ENCODE results near the gene ZNF180.
"Not testable (repeated sequence)": the region's sequence is repeated elsewhere in the genome, so short reads cannot be mapped to it uniquely, and the experiment has no call there.

Gene ZNF180

GRCh38 chr19:44499962-44500949 is at the start of gene ZNF180:
Gene ZNF180 (minus strand): TSS chr19:44500522. CDS start chr19:44497334, 3,188 bp downstream.
- DNase-seq (ENCODE audit: low read depth in 2 of 2) = peak; percentile 91 to 94

GRCh38 chr19:44549507-44549906 is 49.2 kb upstream of the ZNF180 start:
- DNase-seq (ENCODE audit: low read depth in 2 of 2) = no peak

GRCh38 chr19:44548736-44549135 is 48.4 kb upstream of the ZNF180 start:
- DNase-seq (ENCODE audit: low read depth in 2 of 2) = no peak

DNA sequence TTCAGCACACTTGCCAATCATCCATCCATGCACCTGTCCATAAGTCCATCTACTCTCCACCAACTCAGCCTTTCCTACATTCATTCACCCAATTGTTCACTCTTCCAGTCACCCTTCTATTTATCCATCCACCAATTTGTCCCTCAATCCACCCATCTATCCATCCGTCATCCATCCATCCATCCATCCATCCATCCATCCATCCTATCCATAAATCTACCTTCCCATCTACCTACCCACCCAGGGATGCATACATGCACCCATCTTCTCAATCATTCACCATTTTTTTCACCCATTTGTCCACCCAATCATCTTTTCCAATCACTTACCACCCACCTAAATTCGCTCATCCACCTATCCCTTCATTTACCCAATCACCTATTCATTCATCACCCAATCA is 43.7 kb upstream of the ZNF180 start:
- no peak for DNase-seq (ENCODE audit: low read depth in 2 of 2)

GRCh38 chr19:44542671-44543070 is 42.3 kb upstream of the ZNF180 start:
- no peak for DNase-seq (ENCODE audit: low read depth in 2 of 2)

DNA sequence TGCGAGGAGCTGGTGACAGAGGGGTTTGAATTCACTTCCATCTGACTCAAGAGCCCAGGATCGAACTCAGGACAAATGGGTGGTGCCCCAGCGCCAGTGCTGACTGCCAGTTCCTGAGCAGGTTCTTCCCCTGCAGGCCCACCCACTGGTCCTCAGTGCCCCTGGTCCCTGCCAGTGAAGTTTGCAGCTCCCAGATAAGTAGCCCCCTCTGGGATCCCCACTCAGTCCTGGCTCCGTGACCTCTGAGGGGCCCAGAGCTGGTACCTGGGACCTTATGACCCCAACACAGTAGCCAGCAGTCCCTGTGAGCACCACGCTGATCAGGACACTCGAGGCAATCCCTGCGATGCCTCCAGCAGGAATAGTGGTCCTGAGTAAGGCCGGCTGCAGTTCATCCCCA is 40.4 kb upstream of the ZNF180 start:
- no peak for DNase-seq (ENCODE audit: low read depth in 2 of 2)

DNA sequence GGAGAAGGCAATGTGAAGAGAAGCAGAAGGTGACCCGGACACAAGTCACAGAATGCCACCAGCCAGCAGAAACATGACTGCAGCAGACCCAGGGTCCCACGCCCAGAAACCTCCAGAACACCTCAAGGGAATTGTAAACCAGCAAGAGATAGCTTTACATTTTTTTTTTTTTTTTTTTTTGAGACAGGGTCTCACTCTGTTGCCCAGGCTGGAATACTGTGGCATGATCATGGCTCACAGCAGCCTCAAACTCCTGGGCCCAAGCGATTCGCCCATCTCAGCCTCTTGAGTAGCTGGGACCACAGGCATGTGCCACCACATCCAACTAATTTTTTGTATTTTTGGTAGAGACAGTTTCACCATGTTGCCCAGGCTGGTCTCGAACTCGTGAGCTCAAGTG is 39.7 kb upstream of the ZNF180 start:
- no peak for DNase-seq (ENCODE audit: low read depth in 2 of 2)

DNA sequence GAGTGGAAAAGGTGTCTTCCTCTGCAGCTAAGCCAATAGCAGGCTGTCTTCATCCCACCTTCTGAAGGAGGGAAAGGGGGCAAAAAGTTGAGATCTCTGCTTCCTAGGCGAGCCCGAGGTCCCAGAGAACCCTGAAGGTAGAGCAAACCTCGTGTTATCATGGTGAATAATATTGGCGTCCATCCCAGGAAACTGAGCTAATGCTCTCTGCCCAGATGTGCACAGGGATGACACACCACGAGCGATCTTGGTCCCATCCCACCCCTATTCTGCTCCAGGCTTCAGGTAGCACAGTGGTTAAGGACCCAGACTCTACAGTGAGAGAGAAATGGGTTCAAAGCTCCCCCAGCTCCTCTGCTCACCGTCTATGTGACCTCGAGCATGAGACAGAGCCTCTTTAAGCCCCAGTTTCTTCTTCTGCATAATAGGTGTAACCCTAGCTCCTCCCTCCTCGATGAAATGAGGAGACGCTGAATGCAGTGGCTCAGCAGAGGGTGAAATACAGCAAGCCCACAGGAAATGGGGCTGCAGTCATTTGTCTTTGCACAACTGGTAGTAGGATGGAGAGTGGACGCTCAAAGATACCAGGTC is 39.0 kb upstream of the ZNF180 start:
- no peak for DNase-seq (ENCODE audit: low read depth in 2 of 2)

- DNase-seq (ENCODE audit: low read depth in 2 of 2) = not testable (repeated sequence)
Observed at GRCh38 chr19:44535361-44535760, 35.0 kb upstream of the ZNF180 start.

DNA sequence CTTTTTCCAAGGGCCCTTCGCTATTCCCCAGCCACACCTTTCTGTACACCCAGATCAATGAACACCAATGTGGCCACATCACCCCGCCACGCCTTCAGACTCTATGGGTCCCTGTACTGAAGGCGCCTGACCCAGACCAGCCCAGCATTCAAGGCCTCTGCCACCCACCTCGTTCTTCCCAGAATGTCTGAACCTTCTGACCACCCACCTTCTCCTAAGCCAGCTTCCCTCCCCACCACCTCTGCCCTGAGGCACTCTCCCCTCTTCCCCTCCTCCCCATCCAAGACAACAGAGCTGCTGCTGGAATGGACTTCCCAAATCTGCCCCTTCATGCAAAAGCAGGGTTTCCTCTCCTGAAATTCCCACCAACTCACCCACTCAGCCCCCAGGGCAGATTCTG is 32.5 kb upstream of the ZNF180 start:
- DNase-seq (ENCODE audit: low read depth in 2 of 2) = no peak

- no peak for DNase-seq (ENCODE audit: low read depth in 2 of 2)
Observed at GRCh38 chr19:44530777-44531176, 30.5 kb upstream of the ZNF180 start.

GRCh38 chr19:44529536-44529935 is 29.2 kb upstream of the ZNF180 start, which contains the start of gene CEACAM20:
Gene CEACAM20 (minus strand): TSS chr19:44529675. CDS start chr19:44529509, 166 bp downstream.
- DNase-seq (ENCODE audit: low read depth in 2 of 2) = no peak

- no peak for DNase-seq (ENCODE audit: low read depth in 2 of 2)
Observed at GRCh38 chr19:44527554-44527953, 27.2 kb upstream of the ZNF180 start.

GRCh38 chr19:44525721-44526430 is 25.6 kb upstream of the ZNF180 start:
- DNase-seq (ENCODE audit: low read depth in 2 of 2) = no peak

DNA sequence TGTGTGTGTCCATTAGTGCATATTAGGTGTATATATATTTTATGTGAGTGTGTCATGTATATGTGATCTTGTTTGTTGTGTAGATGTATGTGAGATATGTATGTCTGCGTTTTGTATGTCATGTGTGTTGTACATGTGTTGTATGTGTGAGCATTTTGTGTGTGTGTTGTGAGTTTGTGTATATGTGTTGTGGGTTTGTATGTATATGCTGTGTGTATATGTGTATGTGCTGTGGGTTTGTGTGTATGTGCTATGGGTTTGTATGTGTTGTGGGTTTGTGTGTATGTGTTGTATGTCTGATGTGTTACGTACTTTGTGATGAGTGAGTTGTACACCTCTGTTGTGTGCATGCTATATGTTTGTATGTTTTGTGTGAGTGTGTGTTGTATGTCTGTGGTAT is 21.0 kb upstream of the ZNF180 start:
- DNase-seq (ENCODE audit: low read depth in 2 of 2) = no peak

- no peak for DNase-seq (ENCODE audit: low read depth in 2 of 2)
Observed at GRCh38 chr19:44517146-44517545, 16.8 kb upstream of the ZNF180 start.

DNA sequence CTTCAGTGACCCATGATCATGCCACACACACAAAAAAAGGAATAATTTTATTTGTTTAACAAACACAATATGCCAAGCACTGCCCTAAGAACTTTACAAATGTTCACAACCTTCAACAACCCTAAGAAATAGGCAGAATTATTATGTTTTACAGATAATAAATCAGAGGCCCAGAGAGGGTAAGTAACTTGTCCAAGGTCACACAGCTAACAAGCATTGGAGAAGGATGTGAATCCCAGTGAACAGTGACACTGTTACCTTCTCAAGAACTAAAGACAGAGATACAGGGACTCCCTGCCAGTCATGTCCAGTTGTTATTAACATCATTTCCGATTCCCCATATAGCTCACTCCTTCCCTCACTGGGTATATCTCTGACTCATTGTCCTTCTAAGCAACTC is 15.6 kb upstream of the ZNF180 start:
- DNase-seq (ENCODE audit: low read depth in 2 of 2) = no peak

- DNase-seq (ENCODE audit: low read depth in 2 of 2) = no peak
Observed at GRCh38 chr19:44515031-44515430, 14.7 kb upstream of the ZNF180 start.

GRCh38 chr19:44512326-44513298 is 12.3 kb upstream of the ZNF180 start:
- DNase-seq (ENCODE audit: low read depth in 2 of 2) = no peak

GRCh38 chr19:44509478-44509877 is 9.2 kb upstream of the ZNF180 start:
- no peak for DNase-seq (ENCODE audit: low read depth in 2 of 2)

GRCh38 chr19:44499559-44499958 is 763 bp downstream of the ZNF180 start:
- no peak for DNase-seq (ENCODE audit: low read depth in 2 of 2)

Data from stimulated activated CD8-positive, alpha-beta memory T cell treated with anti-CD3 and anti-CD28 coated beads, Interleukin-15, amount 100 ng/mL, for 4 hours (primary cell).